NCI-H526 (cell line): ENCODE measurements around the gene INSL3.
"Not testable (repeated sequence)": the region's sequence is repeated elsewhere in the genome, so short reads cannot be mapped to it uniquely, and the experiment has no call there.

ENCODE experiments used
- DNase-seq, 2 experiments: peaks; one replicate each; lab custom pipeline; 2025; lab: John Stamatoyannopoulos, UW

Gene INSL3

DNA sequence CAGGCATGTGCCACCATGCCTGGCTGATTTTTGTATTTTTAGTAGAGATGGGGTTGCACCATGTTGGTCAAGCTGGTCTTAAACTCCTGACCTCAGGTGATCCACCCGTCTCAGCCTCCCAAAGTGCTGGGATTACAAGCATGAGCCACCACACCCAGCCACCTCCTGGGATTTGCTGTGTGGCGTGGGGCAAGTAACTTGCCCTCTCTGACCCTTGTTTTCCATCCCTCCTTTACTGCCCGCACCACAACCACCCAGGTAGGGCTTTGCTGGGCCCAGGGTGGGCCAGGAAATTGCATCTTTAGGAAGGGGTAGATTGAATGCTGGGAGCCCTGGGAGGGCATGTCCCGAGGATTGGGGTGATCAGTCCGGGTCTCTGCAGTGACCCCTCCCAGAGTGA, 37.6 kb downstream of the INSL3 start:
- DNase-seq, result not testable (repeated sequence)

DNA sequence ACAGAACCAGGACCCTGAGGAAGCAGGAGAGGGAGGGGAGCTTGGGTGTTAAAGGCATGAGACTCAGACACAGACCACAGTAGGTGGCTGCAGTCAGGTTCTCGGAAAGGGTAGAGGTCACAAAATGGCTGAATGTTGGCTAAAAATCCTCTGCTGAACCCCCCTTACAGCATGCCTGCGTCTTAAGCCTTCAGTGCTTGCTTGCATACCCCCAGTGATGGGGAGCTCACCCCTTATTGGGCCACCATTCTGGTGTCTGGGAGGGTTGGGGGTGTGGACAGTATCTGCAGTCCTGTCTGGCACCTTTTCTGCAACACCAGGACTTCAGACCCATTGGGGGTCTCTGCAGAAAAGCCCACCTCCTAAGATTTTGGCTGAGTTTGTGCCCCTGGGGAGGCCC, 40.5 kb downstream of the INSL3 start:
- no peak for DNase-seq

DNA sequence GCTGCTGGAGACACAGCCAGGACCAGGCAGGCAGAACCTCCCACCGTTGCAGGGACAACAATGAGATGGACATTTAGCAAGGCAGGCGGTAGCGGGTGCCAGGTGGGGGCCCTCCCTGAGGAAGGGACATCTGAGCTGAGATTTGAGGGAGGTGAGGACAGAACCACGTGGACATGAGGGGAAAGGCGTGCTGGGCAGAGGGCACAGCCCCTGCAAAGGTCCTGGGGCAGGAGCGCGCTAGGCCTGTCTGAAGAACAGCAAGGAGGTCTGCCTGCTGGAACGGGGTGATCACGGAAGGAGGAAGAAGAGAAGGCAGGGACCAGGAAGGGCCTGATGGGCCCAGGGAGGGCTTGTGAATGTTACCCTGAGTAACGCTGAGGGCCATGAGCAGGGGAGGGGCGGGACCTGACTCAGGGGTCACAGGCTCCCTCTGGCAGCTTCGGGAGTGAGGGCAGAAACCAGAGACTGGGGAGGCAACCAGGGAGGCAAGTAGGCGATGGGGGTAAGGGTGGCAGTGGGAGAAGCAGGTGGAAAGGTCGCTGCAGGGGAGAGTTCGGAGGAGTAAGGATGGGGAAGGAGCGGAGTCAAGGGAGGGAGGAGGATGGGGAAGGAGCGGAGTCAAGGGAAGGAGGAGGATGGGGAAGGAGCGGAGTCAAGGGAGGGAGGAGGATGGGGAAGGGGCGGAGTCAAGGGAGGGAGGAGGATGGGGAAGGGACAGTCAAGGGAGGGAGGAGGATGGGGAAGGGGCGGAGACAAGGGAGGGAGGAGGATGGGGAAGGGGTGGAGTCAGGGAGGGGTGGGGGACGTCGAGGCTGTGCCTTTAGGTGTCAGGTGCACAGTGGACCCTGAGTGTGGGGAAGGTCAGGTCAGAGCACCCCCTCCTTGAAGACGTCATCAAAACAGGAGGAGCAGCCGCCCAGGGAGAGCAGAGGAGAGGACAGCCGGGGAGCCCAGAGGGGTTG, 42.1 kb downstream of the INSL3 start:
- peak in 1 of 2 experiments; percentile 30 for DNase-seq

DNA sequence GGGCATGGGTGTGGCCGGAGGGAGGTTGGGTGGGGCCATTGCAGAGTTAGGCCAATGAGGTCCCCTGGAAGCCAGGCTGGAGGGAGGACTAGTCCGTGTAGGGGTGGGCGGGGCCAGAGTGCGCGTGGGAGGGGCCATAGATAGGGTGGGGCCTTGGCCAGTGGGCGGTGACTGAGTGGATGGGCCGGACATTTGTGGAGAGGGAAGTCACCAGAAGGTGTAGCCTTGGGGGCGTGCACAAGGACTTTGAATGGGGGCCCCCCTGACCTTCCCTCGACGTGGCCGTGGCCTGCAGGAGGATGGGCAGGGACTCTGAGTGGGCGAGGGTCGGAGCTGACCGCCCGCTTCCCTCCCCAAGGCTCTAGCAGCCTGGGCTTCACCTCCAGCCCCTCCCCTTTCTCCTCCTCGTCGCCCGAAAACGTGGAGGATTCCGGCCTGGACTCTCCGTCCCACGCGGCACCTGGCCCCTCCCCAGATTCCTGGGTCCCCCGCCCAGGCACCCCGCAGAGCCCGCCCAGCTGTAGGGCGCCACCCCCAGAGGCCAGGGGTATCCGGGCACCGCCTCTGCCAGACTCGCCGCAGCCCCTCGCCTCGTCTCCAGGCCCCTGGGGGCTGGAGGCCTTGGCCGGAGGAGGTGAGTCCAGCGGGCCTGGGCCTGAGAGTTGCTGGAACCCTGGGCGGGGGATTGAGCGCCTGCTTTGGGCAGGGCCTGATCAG, 42.9 kb downstream of the INSL3 start:
- DNase-seq, result peak; percentile 21 to 72

DNA sequence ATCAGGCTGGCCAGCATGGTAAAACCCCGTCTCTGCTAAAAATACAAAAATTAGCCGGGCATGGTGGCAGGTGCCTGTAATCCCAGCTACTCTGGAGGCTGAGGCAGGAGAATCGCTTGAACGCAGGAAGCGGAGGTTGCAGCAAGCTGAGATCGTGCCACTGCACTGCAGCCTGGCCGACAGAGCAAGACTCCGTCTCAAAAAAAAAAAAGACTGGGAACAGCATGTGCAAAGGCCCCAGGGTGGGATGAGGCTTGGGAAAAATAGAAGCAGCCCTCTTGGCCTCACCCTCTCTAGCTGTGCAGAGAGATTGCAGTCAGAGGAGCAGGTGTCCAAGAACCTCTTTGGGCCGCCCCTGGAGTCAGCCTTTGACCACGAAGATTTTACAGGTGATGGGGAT, 43.5 kb downstream of the INSL3 start:
- DNase-seq, result not testable (repeated sequence)

DNA sequence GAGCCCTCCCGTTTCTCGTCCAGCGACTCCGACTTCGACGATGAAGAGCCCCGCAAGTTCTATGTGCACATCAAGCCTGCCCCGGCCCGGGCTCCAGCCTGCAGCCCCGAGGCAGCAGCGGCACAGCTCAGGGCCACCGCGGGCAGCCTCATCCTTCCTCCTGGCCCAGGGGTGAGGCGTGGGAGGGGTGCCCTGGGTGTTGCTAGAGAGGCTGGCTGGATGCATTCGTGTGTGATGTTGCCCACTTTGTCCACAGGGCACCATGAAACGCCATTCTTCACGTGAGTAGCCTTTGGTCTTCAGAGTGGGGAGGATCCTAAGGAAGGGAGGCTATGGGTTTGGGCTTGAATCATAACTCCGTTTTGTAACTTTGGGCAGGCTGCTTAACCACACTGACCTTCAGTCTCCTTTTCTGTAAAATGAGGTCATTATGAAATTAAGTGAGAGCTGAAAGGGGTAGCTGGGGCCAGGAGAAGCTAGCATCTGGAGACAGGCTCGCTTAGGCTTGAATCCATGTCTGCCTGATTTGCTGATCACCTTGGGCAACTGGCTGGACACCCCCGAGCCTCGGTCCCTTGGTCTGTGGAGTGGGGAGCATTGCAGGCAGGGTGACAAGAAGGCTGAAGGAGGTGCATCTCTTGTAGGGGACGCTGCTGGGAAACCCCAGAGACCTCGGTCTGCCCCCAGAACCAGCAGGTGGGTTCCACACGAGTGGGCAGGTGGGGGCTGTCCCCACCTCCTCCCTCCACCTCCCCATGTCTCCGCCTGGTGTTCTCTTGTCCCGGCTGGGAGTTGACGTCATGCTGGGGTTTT, 45.1 kb downstream of the INSL3 start:
- no peak for DNase-seq

DNA sequence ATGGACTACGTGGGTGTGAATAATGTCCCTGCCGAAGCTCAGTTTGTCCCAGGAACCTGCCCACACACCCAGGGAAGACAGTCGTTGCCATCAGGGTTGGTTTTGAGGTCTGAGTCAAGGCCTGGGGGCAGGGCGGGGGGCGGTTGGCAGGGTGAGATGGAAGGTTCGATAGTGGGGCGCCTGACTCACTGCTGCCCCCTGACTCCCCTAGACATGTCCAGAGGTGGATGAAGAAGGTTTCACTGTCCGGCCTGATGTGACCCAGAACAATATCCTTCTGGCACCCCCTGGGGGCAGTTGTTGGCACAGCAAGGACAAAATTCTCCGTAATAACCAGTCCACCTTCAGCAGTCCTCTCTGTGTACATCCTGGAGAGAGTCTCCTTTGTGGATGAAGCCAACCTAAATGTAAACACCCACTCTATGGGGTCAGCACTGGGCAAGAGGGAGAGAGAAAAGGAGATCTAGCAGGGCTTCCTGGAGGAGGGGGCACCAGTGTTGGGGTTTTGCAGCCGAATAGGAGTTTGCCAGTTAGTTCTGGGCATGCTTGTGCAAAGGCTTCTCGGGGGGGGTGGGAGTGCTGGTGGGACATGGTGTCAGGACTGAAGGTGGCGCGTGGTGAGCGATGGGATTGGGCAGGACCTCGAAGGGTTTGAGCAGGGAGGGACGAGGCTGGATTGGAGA, 45.9 kb downstream of the INSL3 start:
- peak in 1 of 2 experiments; percentile 29 for DNase-seq

DNA sequence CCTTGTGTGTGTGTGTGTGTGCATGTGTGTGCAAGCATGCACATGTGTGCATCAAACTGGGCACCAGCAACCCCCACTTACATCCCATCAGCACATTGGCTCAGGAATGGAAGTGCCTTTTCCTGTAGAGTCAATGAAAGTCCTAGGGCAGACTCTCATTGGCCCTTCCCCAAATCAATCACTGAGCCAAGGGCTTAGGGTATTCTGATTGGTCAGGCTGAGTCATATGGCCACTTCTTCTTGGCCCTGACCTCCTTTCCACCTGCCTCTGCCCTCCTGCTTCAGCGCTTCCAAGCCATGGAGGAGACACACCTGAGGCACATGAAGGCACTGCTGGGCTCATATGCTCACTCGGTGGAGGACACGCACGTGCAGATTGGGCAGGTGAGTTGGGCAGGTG, 49.1 kb downstream of the INSL3 start:
- DNase-seq, result no peak

DNA sequence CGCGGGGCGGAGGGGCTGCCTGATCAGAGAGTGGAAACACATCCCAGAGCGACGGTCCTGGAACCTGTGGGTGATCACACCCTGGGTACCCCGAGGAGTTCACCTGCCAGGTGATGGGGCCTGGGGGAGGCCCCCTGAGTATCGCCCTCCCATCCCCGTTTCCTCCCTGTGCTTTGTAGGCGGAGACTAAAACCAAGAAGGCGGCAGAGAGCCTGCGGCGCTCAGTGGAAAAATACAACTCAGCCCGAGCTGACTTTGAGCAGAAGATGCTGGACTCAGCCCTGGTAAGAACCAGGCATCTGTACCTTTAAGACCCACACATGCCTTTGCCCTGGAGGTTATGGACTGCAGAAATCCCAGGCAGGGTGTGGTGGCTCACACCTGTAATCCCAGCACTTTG, 50.7 kb downstream of the INSL3 start:
- no peak for DNase-seq

DNA sequence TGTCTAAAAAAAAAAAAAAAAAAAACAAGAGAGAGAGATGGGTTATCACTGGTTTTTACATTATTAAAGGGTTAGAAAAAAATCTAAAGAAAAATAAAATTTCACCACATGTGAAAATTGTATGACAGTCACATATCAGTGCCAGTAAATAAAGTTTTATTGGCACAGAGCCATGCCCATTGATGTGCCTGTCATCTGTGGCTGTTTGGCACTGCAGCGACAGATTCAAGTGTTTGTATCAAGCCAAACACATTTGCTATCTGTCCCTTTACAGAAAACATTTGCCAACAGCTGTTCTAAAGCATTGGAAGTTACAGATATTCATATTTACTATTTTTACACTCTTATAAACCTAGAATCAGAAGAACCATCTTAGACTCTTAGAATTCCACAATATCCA, 53.8 kb downstream of the INSL3 start:
- no peak for DNase-seq

DNA sequence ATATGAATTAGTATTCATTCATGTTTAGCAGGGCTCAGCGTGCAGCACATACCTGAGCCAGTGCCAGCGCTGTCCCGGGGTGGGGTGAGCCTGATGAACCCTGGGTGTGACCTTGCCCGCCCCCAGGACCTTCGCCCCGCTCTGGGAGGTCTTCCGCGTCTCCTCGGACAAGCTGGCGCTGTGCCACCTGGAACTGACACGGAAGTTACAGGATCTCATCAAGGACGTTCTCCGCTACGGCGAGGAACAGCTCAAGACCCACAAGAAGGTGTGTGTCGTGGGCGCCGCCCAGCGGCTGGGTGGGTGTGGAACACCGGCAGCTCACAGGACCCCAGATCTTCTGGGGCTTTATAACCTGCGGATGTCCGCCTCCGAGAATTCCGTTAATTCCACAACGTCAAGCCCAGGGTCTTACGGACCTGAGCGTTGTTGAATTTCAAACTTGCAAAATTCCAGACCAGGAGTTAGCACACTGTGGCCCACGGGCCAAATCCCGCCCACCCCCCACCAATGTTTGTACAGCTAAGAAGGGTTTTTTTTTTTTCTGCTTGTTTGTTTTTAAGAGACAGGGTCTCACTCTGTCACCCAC, 54.7 kb downstream of the INSL3 start:
- peak; percentile 58 to 83 for DNase-seq
